H1 (cell line): Measurements from ENCODE around the gene HLF. TPM values are rescaled to one million over a fixed set of nuclear protein-coding genes. Genes with fewer than 3 reads are reported as not detected.

ENCODE experiments used
- CTCF ChIA-PET: fragments of 300-600 bp; sonication (Branson Sonifier 250); formaldehyde crosslinking; loops from one replicate; lab custom pipeline; 2021; ENCODE audit not compliant: partially characterized antibody; lab: Charles Lee
- POLR2A ChIA-PET: fragments of 300-600 bp; sonication (Branson Sonifier 250); formaldehyde crosslinking; loops from one replicate; lab custom pipeline; 2021; ENCODE audit warnings: inconsistent platforms; ENCODE audit not compliant: partially characterized antibody; lab: Charles Lee
- DNase-seq, 2 experiments: peaks; one replicate each; pipeline versions ENCODE4 v3.0.0 to v3.0.0-alpha.2; 2010 to 2022; ENCODE audit warnings: low spot score in 2 of 2, low read depth in 1 of 2, mixed read lengths in 1 of 2
- FAIRE-seq: peaks from 2 replicates; lab custom pipeline; 2011; peaks lifted over from hg19 to GRCh38; lab: Jason Lieb, UNC
- H2AFZ ChIP-seq: 2 replicates; pipeline ENCODE4 v1.8.1; 2012; ENCODE audit warnings: low read length, inconsistent platforms
- H2AK5ac ChIP-seq: 2 replicates; pipeline ENCODE4 v1.6.1; 2013; ENCODE audit warnings: low read depth, low read length
- H2BK120ac ChIP-seq: replicated peaks from 2 replicates; pipeline ENCODE3; 2013; ENCODE audit warnings: low read depth, low read length, inconsistent platforms
- H2BK12ac ChIP-seq: 2 replicates; pipeline ENCODE4 v1.6.1; 2013; ENCODE audit warnings: low read depth, low read length
- H2BK15ac ChIP-seq: 2 replicates; pipeline ENCODE4 v1.6.1; 2013; ENCODE audit warnings: low read length
- H2BK20ac ChIP-seq: 2 replicates; pipeline ENCODE4 v1.6.1; 2013; ENCODE audit warnings: low read length
- H2BK5ac ChIP-seq: 2 replicates; pipeline ENCODE4 v1.6.1; 2013; ENCODE audit warnings: low read depth, low read length
- H3K14ac ChIP-seq: 2 replicates; pipeline ENCODE4 v1.6.1; 2013; ENCODE audit warnings: inconsistent platforms; ENCODE audit not compliant: insufficient read length
- H3K18ac ChIP-seq: 2 replicates; pipeline ENCODE4 v1.6.1; 2013; ENCODE audit warnings: low read length; ENCODE audit errors: extremely low read depth
- H3K23ac ChIP-seq: 2 replicates; pipeline ENCODE4 v1.6.1; 2013; ENCODE audit warnings: inconsistent platforms; ENCODE audit not compliant: insufficient read length
- H3K23me2 ChIP-seq: 2 replicates; pipeline ENCODE4 v1.6.1; 2013; ENCODE audit warnings: low read depth, low read length
- H3K27ac ChIP-seq: 2 replicates; pipeline ENCODE4 v1.6.1; 2011; ENCODE audit warnings: low read depth, low read length, inconsistent platforms
- H3K27me3 ChIP-seq, 4 experiments: replicated peaks in 1 of 4; 1 replicate in 1 of 4; 2 replicates in 3 of 4; pipeline versions ENCODE4 v1.6.1 to v1.8.1; 2011 to 2013; ENCODE audit warnings: low read length in 3 of 4, mild to moderate bottlenecking in 3 of 4, inconsistent platforms in 2 of 4, mixed read lengths in 2 of 4, moderate library complexity in 1 of 4; ENCODE audit not compliant: control insufficient read depth in 3 of 4, insufficient read depth in 3 of 4; ENCODE audit errors: extremely low read depth in 1 of 4
- H3K36me3 ChIP-seq, 4 experiments: 2 replicates each; pipeline versions ENCODE4 v1.6.1 to v1.8.1; 2011 to 2013; ENCODE audit warnings: mild to moderate bottlenecking in 4 of 4, low read length in 3 of 4, moderate library complexity in 2 of 4, control low read depth in 1 of 4, inconsistent platforms in 1 of 4; ENCODE audit not compliant: insufficient read depth in 4 of 4, control insufficient read depth in 2 of 4
- H3K4ac ChIP-seq: replicated peaks from 2 replicates; pipeline ENCODE3; 2013; ENCODE audit warnings: low read length, low read depth, mixed read lengths, inconsistent platforms; ENCODE audit not compliant: insufficient read length
- H3K4me1 ChIP-seq, 4 experiments: replicated peaks in 1 of 4; 1 replicate in 1 of 4; 2 replicates in 3 of 4; pipeline versions ENCODE4 v1.6.1 to v1.8.1; 2011 to 2013; ENCODE audit warnings: low read length in 3 of 4, inconsistent platforms in 2 of 4, mixed read lengths in 1 of 4; ENCODE audit not compliant: insufficient read depth in 4 of 4, control insufficient read depth in 3 of 4
- H3K4me2 ChIP-seq, 2 experiments: 2 replicates each; pipeline versions ENCODE4 v1.6.1 to v1.8.1; 2011 to 2013; ENCODE audit warnings: low read depth in 2 of 2, low read length in 2 of 2, control low read depth in 1 of 2, inconsistent platforms in 1 of 2, mild to moderate bottlenecking in 1 of 2; ENCODE audit not compliant: insufficient read depth in 1 of 2
- H3K4me3 ChIP-seq, 4 experiments: fragments of 200-600, 300-600 bp in 1 of 4; sonication (generic), shearing (Covaris generic), sonication (Bioruptor Twin) in 1 of 4; 2 replicates each; pipeline versions ENCODE4 v1.5.1 to v1.8.1; 2011 to 2016; ENCODE audit warnings: low read length in 4 of 4, low read depth in 3 of 4, control low read depth in 2 of 4, inconsistent platforms in 2 of 4, mild to moderate bottlenecking in 2 of 4, mixed read lengths in 1 of 4, moderate library complexity in 1 of 4; ENCODE audit not compliant: insufficient read depth in 2 of 4; ENCODE audit errors: extremely low read depth in 1 of 4
- H3K56ac ChIP-seq: replicated peaks from 2 replicates; pipeline ENCODE3; 2013; ENCODE audit warnings: low read depth, mild to moderate bottlenecking, mixed read lengths, low read length, inconsistent platforms; ENCODE audit not compliant: insufficient read length
- H3K79me1 ChIP-seq: 2 replicates; pipeline ENCODE4 v1.6.1; 2013; ENCODE audit warnings: low read depth, low read length, control low read depth
- H3K79me2 ChIP-seq, 2 experiments: 2 replicates each; pipeline versions ENCODE4 v1.6.1 to v1.8.1; 2012 to 2013; ENCODE audit warnings: low read length in 2 of 2, mild to moderate bottlenecking in 2 of 2, inconsistent platforms in 1 of 2; ENCODE audit not compliant: insufficient read depth in 2 of 2, control insufficient read depth in 1 of 2
- H3K9ac ChIP-seq, 4 experiments: replicated peaks in 1 of 4; 1 replicate in 1 of 4; 2 replicates in 3 of 4; pipeline versions ENCODE4 v1.6.1 to v1.8.1; 2011 to 2013; ENCODE audit warnings: low read depth in 3 of 4, low read length in 3 of 4, control low read depth in 2 of 4, mild to moderate bottlenecking in 2 of 4, moderate library complexity in 2 of 4, inconsistent platforms in 1 of 4; ENCODE audit errors: extremely low read depth in 1 of 4
- H3K9me3 ChIP-seq, 2 experiments: 2 replicates each; pipeline versions ENCODE4 v1.6.1 to v1.8.1; 2012 to 2013; ENCODE audit warnings: mild to moderate bottlenecking in 2 of 2, moderate library complexity in 2 of 2, control low read depth in 1 of 2, inconsistent platforms in 1 of 2, low read depth in 1 of 2, low read length in 1 of 2, mixed read lengths in 1 of 2; ENCODE audit not compliant: insufficient read depth in 2 of 2
- H4K20me1 ChIP-seq, 2 experiments: replicated peaks in 1 of 2; 2 replicates each; pipeline versions ENCODE3 to v1.8.1; 2011 to 2013; ENCODE audit warnings: inconsistent platforms in 2 of 2, low read length in 2 of 2, mild to moderate bottlenecking in 1 of 2; ENCODE audit not compliant: insufficient read depth in 2 of 2, control insufficient read depth in 1 of 2
- H4K5ac ChIP-seq: 2 replicates; pipeline ENCODE4 v1.6.1; 2013; ENCODE audit warnings: low read length, low read depth, mixed read lengths, inconsistent platforms; ENCODE audit not compliant: insufficient read length
- H4K8ac ChIP-seq: 2 replicates; pipeline ENCODE4 v1.8.0; 2013; ENCODE audit warnings: mild to moderate bottlenecking, moderate library complexity, low read length, inconsistent platforms; ENCODE audit not compliant: insufficient read depth; ENCODE audit errors: extremely low read depth
- H4K91ac ChIP-seq: replicated peaks from 2 replicates; pipeline ENCODE3; 2013; ENCODE audit warnings: low read length, mixed read lengths, inconsistent platforms; ENCODE audit not compliant: insufficient read length
- ATF2 ChIP-seq: IDR thresholded peaks from 2 replicates; pipeline ENCODE4 v1.6.1; 2012; ENCODE audit warnings: low read length, inconsistent platforms
- BRCA1 ChIP-seq: IDR thresholded peaks from 2 replicates; pipeline ENCODE4 v1.6.1; 2012; ENCODE audit warnings: low read depth, low read length, improper control_type of control experiment
- FOSL1 ChIP-seq: IDR thresholded peaks from 2 replicates; pipeline ENCODE4 v1.6.1; 2011; ENCODE audit warnings: mild to moderate bottlenecking, low read depth, low read length, moderate library complexity; ENCODE audit not compliant: insufficient read depth
- GTF2F1 ChIP-seq: IDR thresholded peaks from 2 replicates; pipeline ENCODE4 v1.6.1; 2012; ENCODE audit warnings: low read depth, low read length, improper control_type of control experiment, borderline replicate concordance
- JUND ChIP-seq: IDR thresholded peaks from 2 replicates; pipeline ENCODE4 v1.6.1; 2011; ENCODE audit warnings: mild to moderate bottlenecking, improper control_type of control experiment, low read length
- KDM1A ChIP-seq: fragments of 200-600, 300-600 bp; sonication (generic); IDR thresholded peaks from 2 replicates; pipeline ENCODE4 v1.7.1; 2016; ENCODE audit warnings: mild to moderate bottlenecking, low read length, borderline replicate concordance
- POLR2A ChIP-seq, 2 experiments: IDR thresholded peaks; 1 replicate in 1 of 2; 2 replicates in 1 of 2; pipeline ENCODE4 v1.6.1; 2011; ENCODE audit warnings: low read depth in 2 of 2, low read length in 2 of 2, mild to moderate bottlenecking in 2 of 2; ENCODE audit errors: control extremely low read depth in 1 of 2
- POLR2AphosphoS5 ChIP-seq: IDR thresholded peaks from 2 replicates; pipeline ENCODE4 v1.6.1; 2011; ENCODE audit warnings: low read depth, low read length
- RFX5 ChIP-seq: IDR thresholded peaks from 2 replicates; pipeline ENCODE4 v1.6.1; 2011; ENCODE audit warnings: low read depth, low read length, improper control_type of control experiment, borderline replicate concordance
- RXRA ChIP-seq: IDR thresholded peaks from 2 replicates; pipeline ENCODE4 v1.6.1; 2011; ENCODE audit warnings: low read depth, mild to moderate bottlenecking, low read length, moderate library complexity; ENCODE audit not compliant: insufficient read depth
- SIRT6 ChIP-seq: IDR thresholded peaks from one replicate; pipeline ENCODE4 v1.7.1; 2012; ENCODE audit warnings: low read length, inconsistent platforms
- SIX5 ChIP-seq: IDR thresholded peaks from 2 replicates; pipeline ENCODE4 v1.6.1; 2011; ENCODE audit warnings: mild to moderate bottlenecking, low read depth, low read length
- SP1 ChIP-seq: IDR thresholded peaks from 2 replicates; pipeline ENCODE4 v1.6.1; 2011; ENCODE audit warnings: low read depth, low read length
- TAF1 ChIP-seq: IDR thresholded peaks from 2 replicates; pipeline ENCODE4 v1.6.1; 2011; ENCODE audit warnings: mild to moderate bottlenecking, low read depth, low read length
- YY1 ChIP-seq: IDR thresholded peaks from 2 replicates; pipeline ENCODE4 v1.6.1; 2011; ENCODE audit warnings: low read depth, mild to moderate bottlenecking, low read length
- polyA plus RNA-seq, 7 experiments: library from polyadenylated mRNA; depleted of rRNA in 3 of 7; stranded (reverse) in 5 of 7; unstranded in 2 of 7; fragments of >200 nt in 5 of 7; fragments of 200-250 nt in 2 of 7; gene quantifications; 1 replicate in 5 of 7; 2 replicates in 1 of 7; 4 replicates in 1 of 7; pipeline versions ENCODE4 v1.2.1 to v1.2.3, GENCODE V29; 2011 to 2013; ENCODE audit warnings: missing spikeins in 2 of 7, mixed read lengths in 2 of 7
- total RNA-seq: library from RNA; stranded (reverse); fragmentation: NEBNext Ultra II Directional; extraction: Animal tissue kit (Norgen Biotek cat#: 25700); gene quantifications from 2 replicates; pipeline ENCODE4 v1.2.1, GENCODE V29; 2021

The HLF gene
- total and polyA plus RNA-seq, 2 of the 8 experiments (the other 6 are each of a cell fraction or from before 2014, with no cell fraction given) = 0.39 to 0.60 TPM

- no peak overlapping the region for H3K18ac ChIP-seq
- no peaks in the 10 kb centered on the region for H3K36me3 ChIP-seq
- no peak overlapping the region for H2BK5ac ChIP-seq
- H2BK120ac ChIP-seq = no peak overlapping the region
- H2AFZ ChIP-seq = no peak overlapping the region
- H4K8ac ChIP-seq = no peak overlapping the region
- H3K27me3 ChIP-seq = peaks cover 6 to 26% (median 22%) of the 10 kb centered on the region in 4 experiments
- CTCF ChIA-PET = interaction anchor here (0.8 kb wide), 1 partner anchor 26 kb away, joined by 3 read pairs; no protein-coding TSS in a partner anchor
- peaks cover 0 to 8% (median 3%) of the 10 kb centered on the region in 4 experiments; a peak in 3 of 7 replicates for H3K4me1 ChIP-seq
- H3K4me2 ChIP-seq = no peak overlapping the region
- no peak overlapping the region for H3K4me3 ChIP-seq
- no peak overlapping the region for H2BK15ac ChIP-seq
- H3K9ac ChIP-seq = no peak overlapping the region
- no peak overlapping the region for H4K91ac ChIP-seq
- DNase-seq (no peak), FAIRE-seq (no peak)
- no peaks in the 10 kb centered on the region for H3K79me2 ChIP-seq
- H4K20me1 ChIP-seq = peaks cover 0 to 2% of the 10 kb centered on the region in 2 experiments
- no peak overlapping the region for H3K14ac ChIP-seq
- H3K4ac ChIP-seq = no peak overlapping the region
- H3K27ac ChIP-seq = no peak overlapping the region
- no peak overlapping the region for H3K23ac ChIP-seq
- H3K23me2 ChIP-seq = peaks cover 2% of the 10 kb centered on the region; the same call in 1 of the 2 replicates
- H2BK20ac ChIP-seq = no peak overlapping the region
- H4K5ac ChIP-seq = no peak overlapping the region
- POLR2A ChIA-PET = no interaction called here
- H3K9me3 ChIP-seq = no peaks in the 10 kb centered on the region
- no peak overlapping the region for H2BK12ac ChIP-seq
- H3K56ac ChIP-seq = no peak overlapping the region
- H3K79me1 ChIP-seq = no peaks in the 10 kb centered on the region
- no peak overlapping the region for H2AK5ac ChIP-seq
- TF ChIP-seq YY1 (no peak), FOSL1 (no peak), BRCA1 (no peak), POLR2A (IDR thresholded peaks at IDR 0.05; ENCODE audit: control extremely low read depth in 1 of 2, low read depth in 2 of 2, low read length in 2 of 2) (no peak), TAF1 (no peak), SIX5 (no peak), KDM1A (no peak), SP1 (no peak), RXRA (no peak), GTF2F1 (no peak), POLR2AphosphoS5 (no peak), ATF2 (no peak), RFX5 (no peak), SIRT6 (no peak), JUND (no peak)
Measured at GRCh38 chr17:55269894-55270293, 5.1 kb downstream of the HLF start.
